Measurements from ENCODE around the gene CALN1.

The CALN1 gene

DNA sequence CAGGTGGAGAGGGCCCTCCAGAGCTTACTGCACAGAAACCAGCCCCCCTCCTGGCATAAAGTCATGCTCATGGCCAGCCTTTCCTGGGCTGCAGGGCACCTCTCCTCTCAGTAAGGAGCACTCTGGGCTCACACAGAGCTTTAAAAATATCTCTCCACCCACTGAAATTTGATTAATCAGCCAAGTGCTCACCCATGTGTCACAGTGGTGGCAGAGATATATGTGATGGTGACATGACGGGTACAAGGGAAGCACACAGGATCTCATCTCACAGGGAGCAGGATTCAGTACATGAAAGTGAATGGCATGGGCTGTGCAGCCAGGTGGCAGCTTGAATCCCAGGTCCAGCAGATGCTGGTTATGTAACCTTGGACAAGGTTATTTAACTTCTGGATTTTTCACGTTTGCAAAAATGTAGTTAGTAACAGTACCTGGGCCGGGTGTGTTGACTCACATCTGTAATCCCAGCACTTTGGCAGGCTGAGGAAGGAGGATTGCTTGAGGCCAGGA is 144.8 kb downstream of the CALN1 start:
- no peak overlapping the region for H3K4me3 ChIP-seq (ENCODE audit: low read length)
- H3K9me3 ChIP-seq (ENCODE audit: insufficient read depth, low read depth, low read length) = no peaks in the 10 kb centered on the region
- H3K4me1 ChIP-seq (ENCODE audit: insufficient read depth, low read length) = peaks cover 33% of the 10 kb centered on the region
- no peak overlapping the region for H3K9ac ChIP-seq (ENCODE audit: low read depth, low read length)
- no peak overlapping the region for H3K27ac ChIP-seq (ENCODE audit: low read depth, low read length)
- WGBS = 89% methylated on average over 3 of the region's 3 CpGs
- H3K27me3 ChIP-seq (ENCODE audit: insufficient read depth, low read length) = no peaks in the 10 kb centered on the region
- H3K36me3 ChIP-seq (ENCODE audit: insufficient read depth, low read length) = no peaks in the 10 kb centered on the region

GRCh38 chr7:72266771-72267170 is 145.4 kb downstream of the CALN1 start:
- WGBS = 43% methylated on average over 2 of the region's 2 CpGs
- Histone ChIP-seq H3K4me1 (ENCODE audit: insufficient read depth, low read length) (peaks cover 33% of the 10 kb centered on the region), H3K36me3 (ENCODE audit: insufficient read depth, low read length) (no peaks in the 10 kb centered on the region), H3K27ac (ENCODE audit: low read depth, low read length) (no peak overlapping the region), H3K27me3 (ENCODE audit: insufficient read depth, low read length) (no peaks in the 10 kb centered on the region), H3K9me3 (ENCODE audit: insufficient read depth, low read depth, low read length) (no peaks in the 10 kb centered on the region), H3K4me3 (ENCODE audit: low read length) (no peak overlapping the region), H3K9ac (ENCODE audit: low read depth, low read length) (no peak overlapping the region)

GRCh38 chr7:72265071-72265904 is 146.8 kb downstream of the CALN1 start:
- Histone ChIP-seq H3K9me3 (ENCODE audit: insufficient read depth, low read depth, low read length) (no peaks in the 10 kb centered on the region), H3K36me3 (ENCODE audit: insufficient read depth, low read length) (no peaks in the 10 kb centered on the region), H3K9ac (ENCODE audit: low read depth, low read length) (no peak overlapping the region), H3K4me3 (ENCODE audit: low read length) (no peak overlapping the region), H3K4me1 (ENCODE audit: insufficient read depth, low read length) (peaks cover 33% of the 10 kb centered on the region), H3K27me3 (ENCODE audit: insufficient read depth, low read length) (no peaks in the 10 kb centered on the region), H3K27ac (ENCODE audit: low read depth, low read length) (peak overlapping the region; percentile 44; the same call in 1 of the 2 replicates)
- 68% methylated on average over 7 of the region's 7 CpGs for WGBS

DNA sequence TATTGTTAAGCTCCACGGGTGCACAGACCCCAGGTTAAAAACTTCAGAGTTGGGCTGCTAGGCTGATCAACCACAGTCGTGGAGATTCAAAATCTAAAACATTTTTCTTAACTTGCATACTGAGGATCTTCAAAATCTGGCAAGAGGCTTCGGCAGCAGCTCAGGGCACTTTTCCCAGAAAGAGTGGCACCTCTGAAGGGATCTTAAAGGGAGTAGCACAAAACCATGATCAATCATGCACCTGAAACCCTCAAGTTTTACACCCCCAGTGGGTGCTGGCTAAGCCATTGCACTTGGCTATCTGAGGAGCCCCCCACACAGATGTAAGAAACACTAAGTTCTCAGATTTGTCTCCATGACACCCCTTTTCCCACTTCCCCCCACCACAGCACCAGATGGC is 151.7 kb downstream of the CALN1 start:
- no peaks in the 10 kb centered on the region for H3K27me3 ChIP-seq (ENCODE audit: insufficient read depth, low read length)
- no peaks in the 10 kb centered on the region for H3K36me3 ChIP-seq (ENCODE audit: insufficient read depth, low read length)
- no peak overlapping the region for H3K4me3 ChIP-seq (ENCODE audit: low read length)
- H3K9me3 ChIP-seq (ENCODE audit: insufficient read depth, low read depth, low read length) = no peaks in the 10 kb centered on the region
- H3K27ac ChIP-seq (ENCODE audit: low read depth, low read length) = no peak overlapping the region
- no peak overlapping the region for H3K9ac ChIP-seq (ENCODE audit: low read depth, low read length)
- peaks cover 12% of the 10 kb centered on the region for H3K4me1 ChIP-seq (ENCODE audit: insufficient read depth, low read length)
- WGBS = 71% methylated on average over 3 of the region's 3 CpGs

- 93% methylated on average over 3 of the region's 3 CpGs for WGBS
- Histone ChIP-seq H3K36me3 (ENCODE audit: insufficient read depth, low read length) (no peaks in the 10 kb centered on the region), H3K9ac (ENCODE audit: low read depth, low read length) (no peak overlapping the region), H3K27me3 (ENCODE audit: insufficient read depth, low read length) (no peaks in the 10 kb centered on the region), H3K9me3 (ENCODE audit: insufficient read depth, low read depth, low read length) (no peaks in the 10 kb centered on the region), H3K27ac (ENCODE audit: low read depth, low read length) (no peak overlapping the region), H3K4me1 (ENCODE audit: insufficient read depth, low read length) (peaks cover 7% of the 10 kb centered on the region), H3K4me3 (ENCODE audit: low read length) (no peak overlapping the region)
These were observed 154.1 kb downstream of the CALN1 start for GRCh38 chr7:72258074-72258473.

- Histone ChIP-seq H3K36me3 (ENCODE audit: insufficient read depth, low read length) (no peaks in the 10 kb centered on the region), H3K9ac (ENCODE audit: low read depth, low read length) (no peak overlapping the region), H3K27ac (ENCODE audit: low read depth, low read length) (no peak overlapping the region), H3K4me3 (ENCODE audit: low read length) (no peak overlapping the region), H3K4me1 (ENCODE audit: insufficient read depth, low read length) (no peaks in the 10 kb centered on the region), H3K27me3 (ENCODE audit: insufficient read depth, low read length) (no peaks in the 10 kb centered on the region), H3K9me3 (ENCODE audit: insufficient read depth, low read depth, low read length) (0 out of 2 replicates have a peak, but pooled peaks cover 4% of the 10 kb centered on the region)
- WGBS = 93% methylated on average over 4 of the region's 4 CpGs
These were observed 157.7 kb downstream of the CALN1 start for GRCh38 chr7:72254455-72254854.

GRCh38 chr7:72249106-72249505 is 163.0 kb downstream of the CALN1 start:
- Histone ChIP-seq H3K27ac (ENCODE audit: low read depth, low read length) (no peak overlapping the region), H3K9ac (ENCODE audit: low read depth, low read length) (no peak overlapping the region), H3K27me3 (ENCODE audit: insufficient read depth, low read length) (no peaks in the 10 kb centered on the region), H3K4me1 (ENCODE audit: insufficient read depth, low read length) (no peaks in the 10 kb centered on the region), H3K9me3 (ENCODE audit: insufficient read depth, low read depth, low read length) (0 out of 2 replicates have a peak, but pooled peaks cover 4% of the 10 kb centered on the region), H3K36me3 (ENCODE audit: insufficient read depth, low read length) (no peaks in the 10 kb centered on the region), H3K4me3 (ENCODE audit: low read length) (no peak overlapping the region)
- WGBS = 92% methylated on average over 3 of the region's 3 CpGs

GRCh38 chr7:72244826-72245398 is 167.2 kb downstream of the CALN1 start:
- Histone ChIP-seq H3K36me3 (ENCODE audit: insufficient read depth, low read length) (no peaks in the 10 kb centered on the region), H3K27me3 (ENCODE audit: insufficient read depth, low read length) (no peaks in the 10 kb centered on the region), H3K27ac (ENCODE audit: low read depth, low read length) (no peak overlapping the region), H3K4me3 (ENCODE audit: low read length) (no peak overlapping the region), H3K9ac (ENCODE audit: low read depth, low read length) (no peak overlapping the region), H3K9me3 (ENCODE audit: insufficient read depth, low read depth, low read length) (no peaks in the 10 kb centered on the region), H3K4me1 (ENCODE audit: insufficient read depth, low read length) (no peaks in the 10 kb centered on the region)
- 91% methylated on average over 9 of the region's 10 CpGs for WGBS

- H3K27me3 ChIP-seq (ENCODE audit: insufficient read depth, low read length) = no peaks in the 10 kb centered on the region
- H3K9me3 ChIP-seq (ENCODE audit: insufficient read depth, low read depth, low read length) = no peaks in the 10 kb centered on the region
- no peaks in the 10 kb centered on the region for H3K36me3 ChIP-seq (ENCODE audit: insufficient read depth, low read length)
- no peaks in the 10 kb centered on the region for H3K4me1 ChIP-seq (ENCODE audit: insufficient read depth, low read length)
- 88% methylated on average over 6 of the region's 6 CpGs for WGBS
- no peak overlapping the region for H3K27ac ChIP-seq (ENCODE audit: low read depth, low read length)
- H3K4me3 ChIP-seq (ENCODE audit: low read length) = no peak overlapping the region
- H3K9ac ChIP-seq (ENCODE audit: low read depth, low read length) = no peak overlapping the region
These were observed 168.8 kb downstream of the CALN1 start for GRCh38 chr7:72243329-72243728.

DNA sequence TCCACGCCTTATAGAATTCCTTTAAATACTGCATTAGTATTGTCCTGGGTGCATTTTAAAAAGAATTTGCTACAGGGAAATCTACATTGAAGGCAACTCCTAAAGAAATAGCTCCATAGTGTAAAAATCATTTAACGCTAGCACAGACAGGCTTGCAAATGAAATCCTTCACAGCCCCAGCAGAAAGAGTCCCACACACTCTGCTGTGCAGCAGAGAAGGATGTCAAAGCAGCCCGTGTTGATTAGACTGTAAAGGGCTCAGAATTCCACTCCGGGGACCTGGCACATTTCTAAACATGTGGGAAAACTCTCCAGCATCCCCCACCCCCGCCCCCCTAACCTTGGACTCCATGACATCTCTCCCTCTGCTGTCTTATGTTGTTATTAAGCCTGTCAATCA is 176.8 kb downstream of the CALN1 start:
- WGBS = 88% methylated on average over 4 of the region's 5 CpGs
- Histone ChIP-seq H3K4me3 (ENCODE audit: low read length) (no peak overlapping the region), H3K27ac (ENCODE audit: low read depth, low read length) (no peak overlapping the region), H3K27me3 (ENCODE audit: insufficient read depth, low read length) (no peaks in the 10 kb centered on the region), H3K4me1 (ENCODE audit: insufficient read depth, low read length) (no peaks in the 10 kb centered on the region), H3K9me3 (ENCODE audit: insufficient read depth, low read depth, low read length) (no peaks in the 10 kb centered on the region), H3K9ac (ENCODE audit: low read depth, low read length) (no peak overlapping the region), H3K36me3 (ENCODE audit: insufficient read depth, low read length) (no peaks in the 10 kb centered on the region)

DNA sequence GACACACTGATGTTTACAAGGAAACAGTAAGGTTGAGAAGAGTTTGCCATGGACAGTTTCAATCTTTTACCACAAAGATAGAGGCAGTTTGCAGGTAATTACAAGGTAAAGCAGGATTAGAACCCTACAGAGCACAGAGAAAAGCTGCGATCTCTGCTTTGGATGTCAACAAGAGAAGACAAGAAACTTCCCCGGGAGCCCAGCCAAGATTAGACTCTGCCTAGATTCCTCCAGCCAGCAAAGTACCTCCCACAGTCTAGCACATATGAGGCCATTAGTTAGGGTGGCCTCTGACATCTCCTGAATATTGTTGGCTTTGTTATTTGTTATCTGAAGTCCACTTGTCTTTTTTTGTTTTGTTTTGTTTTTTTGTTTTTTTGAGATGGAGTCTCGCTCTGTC is 178.1 kb downstream of the CALN1 start:
- no peak overlapping the region for H3K27ac ChIP-seq (ENCODE audit: low read depth, low read length)
- no peaks in the 10 kb centered on the region for H3K36me3 ChIP-seq (ENCODE audit: insufficient read depth, low read length)
- no peak overlapping the region for H3K4me3 ChIP-seq (ENCODE audit: low read length)
- no peaks in the 10 kb centered on the region for H3K4me1 ChIP-seq (ENCODE audit: insufficient read depth, low read length)
- no peaks in the 10 kb centered on the region for H3K9me3 ChIP-seq (ENCODE audit: insufficient read depth, low read depth, low read length)
- WGBS = 86% methylated on average over 3 of the region's 3 CpGs
- no peak overlapping the region for H3K9ac ChIP-seq (ENCODE audit: low read depth, low read length)
- no peaks in the 10 kb centered on the region for H3K27me3 ChIP-seq (ENCODE audit: insufficient read depth, low read length)

All from HUES64 (cell line).